ENCODE data around the gene NOL4. TPM values are rescaled to one million over a fixed set of nuclear protein-coding genes. Genes with fewer than 3 reads are reported as not detected.
"Not testable (repeated sequence)": the region's sequence is repeated elsewhere in the genome, so short reads cannot be mapped to it uniquely, and the experiment has no call there.

Gene NOL4
- 0.35 TPM for total RNA-seq
- long read RNA-seq, result 0 reads

GRCh38 chr18:34224423-34225217 is at the start of gene NOL4:
Gene NOL4 (minus strand): TSS chr18:34224913. CDS start chr18:34223253, 1,660 bp downstream.
- intact Hi-C loops (cut with micrococcal nuclease), result no loop called here
- DNase-seq, result peak; percentile 44
- peak; percentile 52 for ATAC-seq

GRCh38 chr18:34266029-34266428 is 41.3 kb upstream of the NOL4 start:
- DNase-seq; ATAC-seq; intact Hi-C loops (cut with micrococcal nuclease): not testable (repeated sequence)

GRCh38 chr18:34261865-34262780 is 37.4 kb upstream of the NOL4 start:
- DNase-seq, result no peak
- intact Hi-C loops (cut with micrococcal nuclease), result no loop called here
- no peak for ATAC-seq

- DNase-seq (no peak), ATAC-seq (no peak)
- intact Hi-C loops (cut with micrococcal nuclease), result no loop called here
These were observed 33.5 kb upstream of the NOL4 start for GRCh38 chr18:34258176-34258575.

- ATAC-seq (no peak), DNase-seq (no peak)
- intact Hi-C loops (cut with micrococcal nuclease), result no loop called here
These were observed 27.2 kb upstream of the NOL4 start for GRCh38 chr18:34251919-34252318.

- intact Hi-C loops (cut with micrococcal nuclease), result no loop called here
These were observed 24.0 kb upstream of the NOL4 start for GRCh38 chr18:34248727-34249126.

GRCh38 chr18:34242739-34243138 is 18.0 kb upstream of the NOL4 start:
- ATAC-seq (no peak), DNase-seq (no peak)
- intact Hi-C loops (cut with micrococcal nuclease), result no loop called here

More at GRCh38 chr18:34248727-34249126, 24.0 kb upstream of the NOL4 start:
- DNase-seq (no peak), ATAC-seq (no peak)

- ATAC-seq; DNase-seq; intact Hi-C loops (cut with micrococcal nuclease): not testable (repeated sequence)
These were observed 9.2 kb upstream of the NOL4 start for GRCh38 chr18:34233781-34234388.

GRCh38 chr18:34225218-34225553 is 473 bp upstream of the NOL4 start:
- ATAC-seq, result no peak
- no peak for DNase-seq
- intact Hi-C loops (cut with micrococcal nuclease), result no loop called here

- intact Hi-C loops (cut with micrococcal nuclease), result no loop called here
- no peak for ATAC-seq
- no peak for DNase-seq
These were observed 755 bp downstream of the NOL4 start for GRCh38 chr18:34223893-34224422.

GRCh38 chr18:34223164-34223892 is 1.4 kb downstream of the NOL4 start:
- intact Hi-C loops (cut with micrococcal nuclease), result no loop called here
- DNase-seq, result peak; percentile 19
- no peak for ATAC-seq

GRCh38 chr18:34222307-34223163 is 2.2 kb downstream of the NOL4 start:
- peak; percentile 43 for DNase-seq
- intact Hi-C loops (cut with micrococcal nuclease), result no loop called here
- ATAC-seq, result peak; percentile 60

GRCh38 chr18:34221971-34222306 is 2.8 kb downstream of the NOL4 start:
- no peak for DNase-seq
- ATAC-seq, result no peak
- intact Hi-C loops (cut with micrococcal nuclease), result no loop called here

GRCh38 chr18:34220081-34220815 is 4.5 kb downstream of the NOL4 start:
- no peak for ATAC-seq
- intact Hi-C loops (cut with micrococcal nuclease), result no loop called here
- DNase-seq, result no peak

GRCh38 chr18:34219651-34220050 is 5.1 kb downstream of the NOL4 start:
- no peak for DNase-seq
- no peak for ATAC-seq
- intact Hi-C loops (cut with micrococcal nuclease), result no loop called here

- DNase-seq (no peak), ATAC-seq (no peak)
- intact Hi-C loops (cut with micrococcal nuclease), result no loop called here
These were observed 12.2 kb downstream of the NOL4 start for GRCh38 chr18:34212511-34212910.

- DNase-seq (no peak), ATAC-seq (no peak)
- intact Hi-C loops (cut with micrococcal nuclease), result no loop called here
These were observed 17.3 kb downstream of the NOL4 start for GRCh38 chr18:34207344-34207851.
